ENCODE results near the gene SRRT. TPM values are rescaled to one million over a fixed set of nuclear protein-coding genes. Genes with fewer than 3 reads are reported as not detected.

The SRRT gene
- total and polyA plus RNA-seq, 2 of the 4 experiments (the other 2 are of a cell fraction) = 41.4 to 93.5 TPM

DNA sequence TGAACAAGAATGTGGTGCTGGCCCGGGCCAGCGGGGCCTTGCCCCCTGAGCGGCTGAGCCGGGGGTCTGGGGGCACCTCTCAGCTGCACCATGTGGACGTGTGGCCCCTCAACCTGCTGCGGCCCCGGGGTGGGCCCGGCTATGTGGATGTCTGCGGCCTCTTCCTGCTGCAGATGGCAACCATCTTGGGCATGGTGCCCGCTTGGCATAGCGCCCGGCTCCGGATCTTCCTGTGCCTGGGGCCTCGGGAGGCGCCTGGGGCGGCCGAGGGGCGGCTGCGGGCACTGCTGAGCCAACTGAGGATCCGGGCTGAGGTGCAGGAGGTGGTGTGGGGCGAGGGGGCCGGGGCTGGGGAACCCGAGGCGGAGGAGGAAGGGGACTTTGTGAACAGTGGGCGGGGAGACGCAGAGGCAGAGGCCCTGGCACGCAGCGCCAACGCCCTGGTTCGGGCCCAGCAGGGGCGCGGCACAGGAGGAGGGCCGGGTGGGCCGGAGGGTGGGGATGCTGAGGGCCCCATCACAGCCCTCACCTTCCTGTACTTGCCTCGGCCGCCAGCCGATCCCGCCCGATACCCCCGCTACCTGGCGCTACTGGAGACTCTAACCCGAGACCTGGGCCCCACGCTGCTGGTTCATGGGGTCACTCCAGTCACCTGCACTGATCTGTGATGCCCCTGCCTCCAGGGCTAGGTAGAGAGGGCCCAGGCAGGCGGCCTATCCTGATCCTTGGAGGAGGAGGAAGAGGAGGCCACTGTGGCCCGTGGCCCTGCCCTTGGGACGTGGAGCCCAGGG is 8.8 kb upstream of the SRRT start:
- Histone ChIP-seq H4K8ac (ENCODE audit: low read depth in 2 of 2, low read length in 2 of 2) (peak overlapping the region; percentile 58 to 92; a peak in 3 of 4 replicates), H3K27ac (ENCODE audit: insufficient read depth, low read length) (peak overlapping the region; percentile 58), H2BK5ac (ENCODE audit: low read depth, low read length, poor library complexity, severe bottlenecking) (peak overlapping the region; percentile 52), H2BK120ac (ENCODE audit: low read depth, low read length) (peak overlapping the region; percentile 92), H3K79me1 (ENCODE audit: low read depth in 1 of 2, low read length in 2 of 2) (peaks cover 0 to 36% of the 10 kb centered on the region in 2 experiments; a peak in 2 of 4 replicates), H3K14ac (replicated peaks; ENCODE audit: low read depth, low read length) (peak overlapping the region; percentile 90), H3K23ac (ENCODE audit: low read depth, low read length) (0 out of 2 replicates have a peak overlapping the region, but pooled peaks have one; percentile 9), H3K4me3 (ENCODE audit: insufficient read depth, low read depth, low read length) (no peak overlapping the region), H3K4me1 (ENCODE audit: control insufficient read depth, insufficient read depth, low read length) (peaks cover 18% of the 10 kb centered on the region), H3K9ac (ENCODE audit: low read depth, low read length) (peak overlapping the region; percentile 50; the same call in 1 of the 2 replicates), H3K9me3 (ENCODE audit: control insufficient read depth, insufficient read depth, low read length) (no peaks in the 10 kb centered on the region), H4K5ac (ENCODE audit: low read depth, low read length) (peak overlapping the region; percentile 73), H4K91ac (ENCODE audit: insufficient read depth, low read depth, low read length) (peak overlapping the region; percentile 84), H3K56ac (ENCODE audit: extremely low read depth, insufficient read depth, low read length) (no peak overlapping the region), H4K20me1 (ENCODE audit: insufficient read depth, low read length) (0 out of 2 replicates have a peak, but pooled peaks cover 3% of the 10 kb centered on the region), H2BK20ac (ENCODE audit: low read depth, low read length) (peak overlapping the region; percentile 63), H2AK9ac (replicated peaks; ENCODE audit: low read depth, low read length, poor library complexity) (peak overlapping the region; percentile 100), H3K9me1 (ENCODE audit: insufficient read depth, low read length) (peaks cover 4% of the 10 kb centered on the region; the same call in 1 of the 2 replicates), H3K36me3 (ENCODE audit: control insufficient read depth, insufficient read depth, low read length) (peaks cover 24% of the 10 kb centered on the region), H2BK15ac (ENCODE audit: low read depth, low read length) (peak overlapping the region; percentile 42; the same call in 1 of the 3 replicates), H2AK5ac (ENCODE audit: low read depth, low read length) (peak overlapping the region; percentile 93), H2AFZ (replicated peaks; ENCODE audit: low read length, poor library complexity) (peak overlapping the region; percentile 84), H3K4me2 (ENCODE audit: low read depth, low read length) (no peak overlapping the region), H3K4ac (ENCODE audit: low read depth, low read length) (peak overlapping the region; percentile 94), H3K27me3 (ENCODE audit: control insufficient read depth, insufficient read depth, low read length) (no peaks in the 10 kb centered on the region), H3K18ac (ENCODE audit: low read depth, low read length) (peak overlapping the region; percentile 34; the same call in 1 of the 2 replicates)
- BruUV-seq (replicated peaks) = no TSS peak
- ChIA-PET POLR2A (ENCODE audit: unreplicated experiment) (interaction anchor here (0.7 kb wide), 1 partner anchor 17 kb away, joined by 12 read pairs; no protein-coding TSS in a partner anchor), CTCF (interaction anchor here (0.6 to 1.1 kb wide), 2 partner anchors 14 to 273 kb away, joined by 3 to 4 read pairs; partner anchors contain the start of gene SLC12A9)
- WGBS, 2 experiments (ENCODE audit: extremely low coverage in 2 of 2, insufficient read length in 1 of 2) = 76% methylated on average over 19 of the region's 46 CpGs; no CpG with 5 or more reads in 1 of the 2 experiments
- intact Hi-C loops (cut with micrococcal nuclease) (loop anchor here (2.0 kb wide), 1 partner anchor 29 kb away; no protein-coding TSS in a partner anchor), dilution Hi-C loops (cut with HindIII; ENCODE audit: low sequenced_read_pairs, unreplicated experiment) (no loop called here), in situ Hi-C loops (cut with MboI; ENCODE audit: low sequenced_read_pairs) (loop anchor here (25.0 kb wide), 2 partner anchors 279 to 404 kb away; partner anchors contain the start of genes FBXO24, LRCH4 and SPACDR)
- DNase-seq = no peak
- TF ChIP-seq RFX5 (IDR thresholded peaks at IDR 0.05; ENCODE audit: low read depth, low read length) (no peak), CTCF (conservative IDR thresholded peaks at IDR 0.05; ENCODE audit: low read depth, low read length) (no peak), MAFK (IDR thresholded peaks at IDR 0.05; ENCODE audit: low read depth, low read length) (no peak), FOS (IDR thresholded peaks at IDR 0.05; ENCODE audit: low read depth, low read length) (no peak)
- peak; percentile 0; the same call in 1 of the 2 replicates for ATAC-seq (ENCODE audit: low read depth)
